Measurements from ENCODE around the gene CACNA1C.

DNA sequence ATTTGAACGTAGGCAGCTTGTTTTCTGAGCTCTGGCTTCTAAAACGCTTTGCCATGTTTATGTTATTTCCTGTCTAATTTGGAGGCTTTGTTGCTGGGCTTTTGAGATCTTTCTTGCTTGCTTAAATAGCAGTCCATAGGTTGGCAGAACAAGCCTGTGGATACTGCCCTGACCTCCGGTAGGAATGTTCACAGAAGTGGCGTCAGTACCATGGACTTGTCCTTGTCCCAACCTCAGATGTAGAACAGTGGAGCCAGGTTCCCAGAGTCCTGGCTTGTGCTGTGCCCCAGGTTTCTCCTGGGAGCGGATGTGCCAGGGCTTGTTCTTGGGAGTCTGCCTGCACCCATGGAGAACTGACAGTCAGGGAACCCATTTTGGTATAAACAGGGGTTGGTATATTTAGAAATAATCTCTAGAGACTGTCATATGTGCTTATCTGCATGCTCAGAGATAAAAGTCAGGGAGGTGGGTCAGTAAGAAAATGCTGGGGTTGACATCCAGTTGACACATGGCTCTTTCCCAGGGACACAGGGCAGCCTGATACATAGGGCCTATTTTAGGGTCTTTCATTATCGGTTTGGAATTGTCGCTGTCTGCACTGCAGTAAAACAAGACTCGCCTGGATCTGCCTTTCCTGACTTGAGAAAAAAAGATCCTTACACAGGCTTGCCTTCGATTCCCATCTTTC lies 22.9 kb downstream of the CACNA1C start:
- TF ChIP-seq, protein P1, sequence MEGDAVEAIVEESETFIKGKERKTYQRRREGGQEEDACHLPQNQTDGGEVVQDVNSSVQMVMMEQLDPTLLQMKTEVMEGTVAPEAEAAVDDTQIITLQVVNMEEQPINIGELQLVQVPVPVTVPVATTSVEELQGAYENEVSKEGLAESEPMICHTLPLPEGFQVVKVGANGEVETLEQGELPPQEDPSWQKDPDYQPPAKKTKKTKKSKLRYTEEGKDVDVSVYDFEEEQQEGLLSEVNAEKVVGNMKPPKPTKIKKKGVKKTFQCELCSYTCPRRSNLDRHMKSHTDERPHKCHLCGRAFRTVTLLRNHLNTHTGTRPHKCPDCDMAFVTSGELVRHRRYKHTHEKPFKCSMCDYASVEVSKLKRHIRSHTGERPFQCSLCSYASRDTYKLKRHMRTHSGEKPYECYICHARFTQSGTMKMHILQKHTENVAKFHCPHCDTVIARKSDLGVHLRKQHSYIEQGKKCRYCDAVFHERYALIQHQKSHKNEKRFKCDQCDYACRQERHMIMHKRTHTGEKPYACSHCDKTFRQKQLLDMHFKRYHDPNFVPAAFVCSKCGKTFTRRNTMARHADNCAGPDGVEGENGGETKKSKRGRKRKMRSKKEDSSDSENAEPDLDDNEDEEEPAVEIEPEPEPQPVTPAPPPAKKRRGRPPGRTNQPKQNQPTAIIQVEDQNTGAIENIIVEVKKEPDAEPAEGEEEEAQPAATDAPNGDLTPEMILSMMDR (IDR thresholded peaks at IDR 0.05 in 2 of 3, conservative IDR thresholded peaks at IDR 0.05 in 1 of 3; ENCODE audit: control insufficient read depth in 2 of 3, extremely low read depth in 1 of 3, insufficient read depth in 1 of 3, low read depth in 3 of 3, low read length in 3 of 3) = no peak
- TF ChIP-seq, protein P2, sequence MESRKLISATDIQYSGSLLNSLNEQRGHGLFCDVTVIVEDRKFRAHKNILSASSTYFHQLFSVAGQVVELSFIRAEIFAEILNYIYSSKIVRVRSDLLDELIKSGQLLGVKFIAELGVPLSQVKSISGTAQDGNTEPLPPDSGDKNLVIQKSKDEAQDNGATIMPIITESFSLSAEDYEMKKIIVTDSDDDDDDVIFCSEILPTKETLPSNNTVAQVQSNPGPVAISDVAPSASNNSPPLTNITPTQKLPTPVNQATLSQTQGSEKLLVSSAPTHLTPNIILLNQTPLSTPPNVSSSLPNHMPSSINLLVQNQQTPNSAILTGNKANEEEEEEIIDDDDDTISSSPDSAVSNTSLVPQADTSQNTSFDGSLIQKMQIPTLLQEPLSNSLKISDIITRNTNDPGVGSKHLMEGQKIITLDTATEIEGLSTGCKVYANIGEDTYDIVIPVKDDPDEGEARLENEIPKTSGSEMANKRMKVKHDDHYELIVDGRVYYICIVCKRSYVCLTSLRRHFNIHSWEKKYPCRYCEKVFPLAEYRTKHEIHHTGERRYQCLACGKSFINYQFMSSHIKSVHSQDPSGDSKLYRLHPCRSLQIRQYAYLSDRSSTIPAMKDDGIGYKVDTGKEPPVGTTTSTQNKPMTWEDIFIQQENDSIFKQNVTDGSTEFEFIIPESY (IDR thresholded peaks at IDR 0.05) = no peak
- TF ChIP-seq EZH2 (IDR thresholded peaks at IDR 0.05; ENCODE audit: borderline replicate concordance, control insufficient read depth, low read depth, low read length) = no peak
- no peak for TF ChIP-seq NR2C2 (IDR thresholded peaks at IDR 0.05; ENCODE audit: borderline replicate concordance, control insufficient read depth, insufficient read length, low read depth)
- TF ChIP-seq ZNF274 (IDR thresholded peaks at IDR 0.05; ENCODE audit: insufficient read depth, insufficient read length) = no peak
- no peak for TF ChIP-seq SPI1 (IDR thresholded peaks at IDR 0.05; ENCODE audit: borderline replicate concordance, insufficient read depth, low read depth, low read length)
- TF ChIP-seq CBFB (IDR thresholded peaks at IDR 0.05; ENCODE audit: low read depth) = no peak
- no peak for TF ChIP-seq RAD21 (IDR thresholded peaks at IDR 0.05; ENCODE audit: insufficient read depth, low read depth, low read length)
- no peak for TF ChIP-seq MEF2A (IDR thresholded peaks at IDR 0.05; ENCODE audit: insufficient read depth, low read depth, low read length)
- no peak for TF ChIP-seq TCF7 (IDR thresholded peaks at IDR 0.05; ENCODE audit: borderline replicate concordance)
- TF ChIP-seq, protein P3, sequence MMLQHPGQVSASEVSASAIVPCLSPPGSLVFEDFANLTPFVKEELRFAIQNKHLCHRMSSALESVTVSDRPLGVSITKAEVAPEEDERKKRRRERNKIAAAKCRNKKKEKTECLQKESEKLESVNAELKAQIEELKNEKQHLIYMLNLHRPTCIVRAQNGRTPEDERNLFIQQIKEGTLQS (IDR thresholded peaks at IDR 0.05; ENCODE audit: borderline replicate concordance, extremely low read depth, low read depth, low read length) = no peak

Data from GM12878 (cell line).